ENCODE measurements around the gene MAVS.
A peak's percentile ranks its signal among the peaks of the same experiment; 100 is the strongest.
"Not testable (repeated sequence)": the region's sequence is repeated elsewhere in the genome, so short reads cannot be mapped to it uniquely, and the experiment has no call there.

Gene MAVS

GRCh38 chr20:3876676-3877075 is 30.0 kb downstream of the MAVS start:
- Histone ChIP-seq H3K27me3 (no peaks in the 10 kb centered on the region), H3K9me3 (no peaks in the 10 kb centered on the region), H3K4me1 (ENCODE audit: control insufficient read depth in 1 of 2, insufficient read depth in 1 of 2, low read depth in 1 of 2, low read length in 1 of 2) (peaks cover 18 to 28% of the 10 kb centered on the region in 2 experiments), H3K4me3 (ENCODE audit: low read depth in 1 of 2, low read length in 1 of 2) (no peak overlapping the region), H3K27ac (no peak overlapping the region), H3K36me3 (peaks cover 31% of the 10 kb centered on the region)
- TF ChIP-seq CTCF (IDR thresholded peaks at IDR 0.05) = no peak

- not testable (repeated sequence) for H3K36me3 ChIP-seq, H3K9me3 ChIP-seq, H3K27me3 ChIP-seq
- peak overlapping the region; percentile 65 for H3K27ac ChIP-seq
- H3K4me3 ChIP-seq (ENCODE audit: low read depth in 1 of 2, low read length in 1 of 2) = peak overlapping the region in 1 of 2 experiments; percentile 35
- H3K4me1 ChIP-seq (ENCODE audit: control insufficient read depth in 1 of 2, insufficient read depth in 1 of 2, low read depth in 1 of 2, low read length in 1 of 2) = peaks cover 18 to 28% of the 10 kb centered on the region in 2 experiments
These were observed 32.3 kb downstream of the MAVS start for GRCh38 chr20:3878921-3879274.

- TF ChIP-seq CTCF (IDR thresholded peaks at IDR 0.05) = no peak
- Histone ChIP-seq H3K27ac (peak overlapping the region; percentile 27), H3K36me3 (no peaks in the 10 kb centered on the region), H3K4me3 (ENCODE audit: low read depth in 1 of 2, low read length in 1 of 2) (no peak overlapping the region), H3K9me3 (no peaks in the 10 kb centered on the region), H3K27me3 (no peaks in the 10 kb centered on the region), H3K4me1 (ENCODE audit: control insufficient read depth in 1 of 2, insufficient read depth in 1 of 2, low read depth in 1 of 2, low read length in 1 of 2) (peaks cover 18 to 25% of the 10 kb centered on the region in 2 experiments)
These were observed 39.1 kb downstream of the MAVS start for GRCh38 chr20:3885715-3886114.

GRCh38 chr20:3887876-3888620 is 41.4 kb downstream of the MAVS start:
- H3K4me3 ChIP-seq (ENCODE audit: low read depth in 1 of 2, low read length in 1 of 2) = peak overlapping the region; percentile 95 to 99
- no peaks in the 10 kb centered on the region for H3K36me3 ChIP-seq
- peaks cover 41 to 48% of the 10 kb centered on the region in 2 experiments for H3K4me1 ChIP-seq (ENCODE audit: control insufficient read depth in 1 of 2, insufficient read depth in 1 of 2, low read depth in 1 of 2, low read length in 1 of 2)
- H3K9me3 ChIP-seq = no peaks in the 10 kb centered on the region
- no peak for TF ChIP-seq CTCF (IDR thresholded peaks at IDR 0.05)
- peak overlapping the region; percentile 90 for H3K27ac ChIP-seq
- no peaks in the 10 kb centered on the region for H3K27me3 ChIP-seq

GRCh38 chr20:3888622-3889488 is 42.2 kb downstream of the MAVS start, which contains the start of gene PANK2:
Gene PANK2 (plus strand): TSS chr20:3889387.
- Histone ChIP-seq H3K4me3 (ENCODE audit: low read depth in 1 of 2, low read length in 1 of 2) (peak within 1 kb of the TSS; percentile 95 to 99), H3K4me1 (ENCODE audit: control insufficient read depth in 1 of 2, insufficient read depth in 1 of 2, low read depth in 1 of 2, low read length in 1 of 2) (peaks cover 49 to 56% of the 10 kb centered on the region in 2 experiments)

More at GRCh38 chr20:3888622-3889488, 42.2 kb downstream of the MAVS start, which contains the start of gene PANK2:
- Histone ChIP-seq H3K27me3 (no peaks in the 10 kb centered on the region), H3K36me3 (no peaks in the 10 kb centered on the region), H3K9me3 (no peaks in the 10 kb centered on the region), H3K27ac (peak within 1 kb of the TSS; percentile 90)
- peak; percentile 49 for TF ChIP-seq CTCF (IDR thresholded peaks at IDR 0.05)
